HepG2 (cell line): ENCODE results near the gene CERS6. TPM values are rescaled to one million over a fixed set of nuclear protein-coding genes. Genes with fewer than 3 reads are reported as not detected.

Experiments
- ATAC-seq: fragments of 200-7000 bp; cut with Tn5 transposase; 3 replicates; pipeline ENCODE4 v1.9.1; 2020; ENCODE audit warnings: mild to moderate bottlenecking, moderate library complexity
- BruUV-seq: library from RNA; stranded (reverse); fragments of 400-500 nt; replicated peaks from 2 replicates; lab custom pipeline; 2021; lab: Mats Ljungman, UMichigan
- CTCF ChIA-PET: fragments of 300-600 bp; formaldehyde crosslinking; extraction: SDS; loops from one replicate; lab custom pipeline; 2021; ENCODE audit warnings: low total read pairs, inconsistent platforms, low intra/inter-chr PET ratio; lab: Yijun Ruan, JAX
- POLR2A ChIA-PET: fragments of 350-600 bp; sonication (Branson Sonifier 250); formaldehyde crosslinking; loops from one replicate; lab custom pipeline; 2020; ENCODE audit warnings: antibody characterized with exemption, inconsistent platforms; lab: Yijun Ruan, JAX
- DNase-seq: peaks from one replicate; pipeline ENCODE4 v3.0.0-alpha.2; 2015; ENCODE audit warnings: low spot score
- FAIRE-seq: peaks from 3 replicates; lab custom pipeline; 2011; peaks lifted over from hg19 to GRCh38; lab: Jason Lieb, UNC
- H2AFZ ChIP-seq: one replicate; pipeline ENCODE4 v1.6.1; 2011; ENCODE audit warnings: low read length, inconsistent platforms
- H3K27ac ChIP-seq: fragments of 300-600 bp; 3 replicates; pipeline ENCODE4 v1.8.0; 2011; ENCODE audit warnings: mixed run types, mild to moderate bottlenecking, mixed read lengths, low read length, inconsistent platforms; ENCODE audit not compliant: insufficient read depth; ENCODE audit errors: extremely low read length
- H3K27me3 ChIP-seq, 2 experiments: fragments of 200-600 bp in 1 of 2; 2 replicates in 1 of 2; 3 replicates in 1 of 2; pipeline versions ENCODE4 v1.6.0 to v1.8.0; 2011; ENCODE audit warnings: low read length in 2 of 2, mild to moderate bottlenecking in 2 of 2, moderate library complexity in 2 of 2, inconsistent platforms in 1 of 2; ENCODE audit not compliant: insufficient read depth in 2 of 2, control insufficient read depth in 1 of 2
- H3K36me3 ChIP-seq, 2 experiments: fragments of 200-600 bp in 1 of 2; replicated peaks in 1 of 2; 2 replicates in 1 of 2; 3 replicates in 1 of 2; pipeline versions ENCODE4 v1.5.1 to v1.8.0; 2011; ENCODE audit warnings: low read length in 2 of 2, inconsistent platforms in 1 of 2; ENCODE audit not compliant: insufficient read depth in 2 of 2, control insufficient read depth in 1 of 2
- H3K4me1 ChIP-seq: 2 replicates; pipeline ENCODE4 v1.5.1; 2012; ENCODE audit warnings: low read length, inconsistent platforms; ENCODE audit not compliant: insufficient read depth
- H3K4me2 ChIP-seq: 2 replicates; pipeline ENCODE4 v1.6.0; 2011; ENCODE audit warnings: low read depth, low read length, inconsistent platforms
- H3K4me3 ChIP-seq, 3 experiments: fragments of 200-600 bp in 1 of 3; sonication (generic), shearing (Covaris generic) in 1 of 3; replicated peaks in 1 of 3; 2 replicates each; pipeline ENCODE4 v1.5.1; 2011 to 2016; ENCODE audit warnings: low read length in 3 of 3, inconsistent platforms in 2 of 3, low read depth in 2 of 3, mild to moderate bottlenecking in 2 of 3, control low read depth in 1 of 3, mixed read lengths in 1 of 3; ENCODE audit not compliant: insufficient read depth in 1 of 3
- H3K79me2 ChIP-seq: one replicate; pipeline ENCODE4 v1.6.1; 2011; ENCODE audit warnings: low read length, inconsistent platforms; ENCODE audit not compliant: insufficient read depth
- H3K9ac ChIP-seq: 2 replicates; pipeline ENCODE4 v1.6.0; 2011; ENCODE audit warnings: mild to moderate bottlenecking, low read depth, low read length, inconsistent platforms; ENCODE audit not compliant: insufficient read depth
- H3K9me3 ChIP-seq: 2 replicates; pipeline ENCODE4 v1.5.1; 2012; ENCODE audit warnings: mild to moderate bottlenecking, low read length
- H4K20me1 ChIP-seq: 2 replicates; pipeline ENCODE4 v1.6.0; 2011; ENCODE audit warnings: inconsistent platforms, mild to moderate bottlenecking, low read length, moderate library complexity; ENCODE audit not compliant: insufficient read depth
- E2F2 ChIP-seq: sonication (generic); formaldehyde crosslinking; IDR thresholded peaks from 2 replicates; pipeline ENCODE4 v1.4.0; 2020; ENCODE audit warnings: missing genetic modification reagents, borderline replicate concordance
- IRF9 ChIP-seq: sonication (generic); formaldehyde crosslinking; IDR thresholded peaks from 2 replicates; pipeline ENCODE4 v1.8.0; 2022; ENCODE audit warnings: missing genetic modification reagents, mild to moderate bottlenecking, borderline replicate concordance
- MAFG ChIP-seq: sonication (generic); formaldehyde crosslinking; IDR thresholded peaks from 2 replicates; pipeline ENCODE4 v1.5.1; 2020; ENCODE audit warnings: mild to moderate bottlenecking, missing genetic modification reagents
- RERE ChIP-seq: IDR thresholded peaks from 2 replicates; pipeline ENCODE4 v1.6.1; 2016; ENCODE audit warnings: low read depth, missing genetic modification reagents, missing compliant biosample characterization
- SIN3A ChIP-seq: IDR thresholded peaks from 2 replicates; pipeline ENCODE4 v1.6.1; 2011; ENCODE audit warnings: low read depth, mild to moderate bottlenecking, control low read depth, low read length, borderline replicate concordance
- WGBS: methylation state at CpG from one replicate; pipeline ENCODE4 v1.1.6; 2017; ENCODE audit warnings: low lambda C conversion rate; 5-methylcytosine and 5-hydroxymethylcytosine counted together
- in situ Hi-C: cut with HindIII; loops from 2 replicates; pipeline ENCODE4 v1.10.0; 2017; ENCODE audit warnings: low pct_unique_long_range_greater_than_20kb; ENCODE audit not compliant: extremely low pct_ligation_motif_present
- intact Hi-C: fragments of 100-400 bp; cut with micrococcal nuclease; formaldehyde crosslinking; loops from one replicate; pipeline ENCODE4 v1.10.0; 2022; ENCODE audit not compliant: unreplicated experiment
- polyA plus RNA-seq, 8 experiments: library from polyadenylated mRNA; depleted of rRNA in 3 of 8; stranded (reverse) in 7 of 8; unstranded in 1 of 8; fragments of >200 nt; fragmentation: Illumina TruSeq in 4 of 8; extraction: Trizol in 4 of 8; gene quantifications; 2 replicates each; pipeline versions ENCODE4 v1.2.1 to v1.2.3, GENCODE V29; 2011 to 2016; ENCODE audit warnings: low read depth in 4 of 8, missing spikeins in 1 of 8, mixed read lengths in 1 of 8; ENCODE audit not compliant: insufficient read depth in 1 of 8
- total RNA-seq, 5 experiments: library from RNA; depleted of rRNA; stranded (reverse); fragments of >200 nt; fragmentation: Illumina TruSeq; extraction: Trizol; gene quantifications; 2 replicates each; pipeline ENCODE4 v1.2.3, GENCODE V29; 2016; ENCODE audit warnings: low read depth in 1 of 5

The CERS6 gene
- total and polyA plus RNA-seq, 2 of the 13 experiments (the other 11 are each of a cell fraction or from before 2014, with no cell fraction given), result 10.1 to 20.3 TPM

- TF ChIP-seq IRF9 (CRISPR knock-in tag), result no peak
These were observed 241.6 kb downstream of the CERS6 start (continued) for GRCh38 chr2:168697668-168698121.

GRCh38 chr2:168698969-168699368 lies 242.9 kb downstream of the CERS6 start:
- ATAC-seq (no peak), DNase-seq (no peak), FAIRE-seq (no peak)
- Histone ChIP-seq H3K4me3 (no peak overlapping the region), H3K9ac (no peak overlapping the region), H3K4me1 (no peaks in the 10 kb centered on the region), H2AFZ (no peak overlapping the region), H3K27ac (no peak overlapping the region), H4K20me1 (no peaks in the 10 kb centered on the region), H3K79me2 (no peaks in the 10 kb centered on the region), H3K9me3 (no peaks in the 10 kb centered on the region), H3K27me3 (no peaks in the 10 kb centered on the region), H3K4me2 (no peak overlapping the region), H3K36me3 (peaks cover 3 to 26% of the 10 kb centered on the region in 2 experiments; a peak in 3 of 5 replicates)
- intact Hi-C loops, result no loop called here
- CTCF ChIA-PET, result no interaction called here
- 95% methylated on average over 4 of the region's 4 CpGs for WGBS
- BruUV-seq, result no TSS peak
- POLR2A ChIA-PET, result no interaction called here
- in situ Hi-C loops, result no loop called here
- TF ChIP-seq MAFG (CRISPR knock-in tag) (no peak), E2F2 (CRISPR knock-in tag) (no peak), RERE (CRISPR knock-in tag) (no peak), SIN3A (no peak)
